ENCODE data around the gene HMCN2. TPM values are rescaled to one million over a fixed set of nuclear protein-coding genes. Genes with fewer than 3 reads are reported as not detected.

Gene HMCN2
- total RNA-seq, 6 experiments from 2014 or later: 0.31 to 2.0 (median 1.1) TPM

DNA sequence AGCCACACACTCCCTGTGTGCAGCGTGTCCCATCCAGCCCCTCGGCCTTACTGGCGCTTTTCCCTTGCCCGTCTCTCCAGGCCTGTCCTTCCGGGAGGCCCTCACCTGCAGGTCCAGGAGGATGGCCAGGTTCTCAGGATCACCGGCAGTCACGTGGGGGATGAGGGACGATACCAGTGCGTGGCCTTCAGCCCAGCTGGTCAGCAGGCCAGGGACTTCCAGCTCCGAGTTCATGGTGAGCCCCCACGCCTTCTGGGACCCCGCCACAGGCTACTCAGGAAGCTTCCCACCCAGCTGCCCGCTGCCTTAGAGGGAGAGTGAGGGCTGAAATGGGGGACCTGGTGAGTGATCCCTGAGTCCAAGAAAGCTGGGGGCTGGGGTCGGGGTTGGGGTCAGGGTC is 85.8 kb downstream of the HMCN2 start:
- H3K4me3 ChIP-seq: no peak overlapping the region
- H3K9me3 ChIP-seq: no peaks in the 10 kb centered on the region
- TF ChIP-seq, protein P1, sequence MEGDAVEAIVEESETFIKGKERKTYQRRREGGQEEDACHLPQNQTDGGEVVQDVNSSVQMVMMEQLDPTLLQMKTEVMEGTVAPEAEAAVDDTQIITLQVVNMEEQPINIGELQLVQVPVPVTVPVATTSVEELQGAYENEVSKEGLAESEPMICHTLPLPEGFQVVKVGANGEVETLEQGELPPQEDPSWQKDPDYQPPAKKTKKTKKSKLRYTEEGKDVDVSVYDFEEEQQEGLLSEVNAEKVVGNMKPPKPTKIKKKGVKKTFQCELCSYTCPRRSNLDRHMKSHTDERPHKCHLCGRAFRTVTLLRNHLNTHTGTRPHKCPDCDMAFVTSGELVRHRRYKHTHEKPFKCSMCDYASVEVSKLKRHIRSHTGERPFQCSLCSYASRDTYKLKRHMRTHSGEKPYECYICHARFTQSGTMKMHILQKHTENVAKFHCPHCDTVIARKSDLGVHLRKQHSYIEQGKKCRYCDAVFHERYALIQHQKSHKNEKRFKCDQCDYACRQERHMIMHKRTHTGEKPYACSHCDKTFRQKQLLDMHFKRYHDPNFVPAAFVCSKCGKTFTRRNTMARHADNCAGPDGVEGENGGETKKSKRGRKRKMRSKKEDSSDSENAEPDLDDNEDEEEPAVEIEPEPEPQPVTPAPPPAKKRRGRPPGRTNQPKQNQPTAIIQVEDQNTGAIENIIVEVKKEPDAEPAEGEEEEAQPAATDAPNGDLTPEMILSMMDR (IDR thresholded peaks at IDR 0.05): no peak
- TF ChIP-seq POLR2A (IDR thresholded peaks at IDR 0.05): no peak
- no CpG with 5 or more reads among the region's 14 CpGs for WGBS (ENCODE audit: insufficient coverage, low coverage, low lambda C conversion rate, missing lambda C conversion rate)
- ATAC-seq: no peak
- no peak overlapping the region for H3K27ac ChIP-seq
- intact Hi-C loops (cut with DNase I): no loop called here
- no peaks in the 10 kb centered on the region for H3K4me1 ChIP-seq
- DNase-seq: no peak
- H3K36me3 ChIP-seq: no peaks in the 10 kb centered on the region
- no peaks in the 10 kb centered on the region for H3K27me3 ChIP-seq

DNA sequence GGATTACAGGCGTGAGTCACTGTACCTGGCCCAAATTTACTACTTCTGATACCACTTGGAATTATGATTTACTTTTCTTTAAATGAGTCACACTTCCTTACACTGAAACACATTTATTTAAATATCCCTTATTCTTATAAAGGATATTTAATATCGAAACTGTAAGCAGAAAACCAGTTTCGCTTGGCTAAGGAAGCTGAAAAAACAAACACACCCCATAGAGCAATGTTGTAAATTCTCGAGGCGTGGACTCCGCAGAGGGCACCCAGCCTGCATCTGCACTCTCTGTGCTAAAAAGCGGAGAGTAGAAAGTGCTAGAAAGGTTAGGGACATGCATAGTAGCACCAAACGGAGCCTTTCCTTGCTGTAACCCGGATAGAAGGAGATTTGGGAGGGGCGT is 86.5 kb downstream of the HMCN2 start:
- DNase-seq (no peak), ATAC-seq (no peak)
- Histone ChIP-seq H3K27ac (no peak overlapping the region), H3K4me1 (no peaks in the 10 kb centered on the region), H3K27me3 (no peaks in the 10 kb centered on the region), H3K9me3 (no peaks in the 10 kb centered on the region), H3K4me3 (no peak overlapping the region), H3K36me3 (no peaks in the 10 kb centered on the region)
- 81% methylated on average over 7 of the region's 10 CpGs for WGBS (ENCODE audit: insufficient coverage, low coverage, low lambda C conversion rate, missing lambda C conversion rate)
- intact Hi-C loops (cut with DNase I): no loop called here
- TF ChIP-seq, protein P1 (IDR thresholded peaks at IDR 0.05): no peak
- TF ChIP-seq POLR2A (IDR thresholded peaks at IDR 0.05): no peak

DNA sequence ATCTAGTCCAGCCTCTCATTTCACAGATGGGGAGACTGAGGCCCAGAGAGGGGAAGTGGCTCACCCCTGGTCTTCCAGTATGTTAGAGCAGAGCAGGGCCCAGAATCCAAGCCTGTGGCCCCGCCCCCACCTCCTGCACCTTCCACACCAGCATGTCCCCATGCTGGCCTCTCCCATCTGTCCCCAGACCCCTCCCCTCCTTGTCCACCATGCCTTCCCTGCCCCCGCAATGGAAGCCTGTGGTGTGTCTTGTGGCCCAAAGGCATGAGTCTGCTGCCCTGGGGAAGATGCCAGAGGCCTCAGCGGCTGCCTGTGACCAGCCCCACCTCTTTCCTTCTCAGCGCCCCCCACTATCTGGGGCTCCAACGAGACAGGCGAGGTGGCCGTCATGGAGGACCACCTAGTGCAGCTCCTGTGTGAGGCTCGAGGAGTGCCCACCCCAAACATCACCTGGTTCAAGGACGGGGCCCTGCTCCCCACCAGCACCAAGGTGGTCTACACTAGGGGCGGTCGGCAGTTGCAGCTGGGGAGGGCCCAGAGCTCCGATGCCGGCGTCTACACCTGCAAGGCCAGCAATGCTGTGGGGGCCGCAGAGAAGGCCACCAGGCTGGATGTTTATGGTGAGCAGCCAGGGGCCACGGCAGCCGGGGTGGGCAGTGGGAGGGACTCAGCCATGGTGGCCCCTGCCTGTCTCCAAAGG is 87.2 kb downstream of the HMCN2 start:
- TF ChIP-seq, protein P1 (IDR thresholded peaks at IDR 0.05): no peak
- no peak for TF ChIP-seq POLR2A (IDR thresholded peaks at IDR 0.05)
- H3K36me3 ChIP-seq: no peaks in the 10 kb centered on the region
- DNase-seq (no peak), ATAC-seq (no peak)
- H3K9me3 ChIP-seq: no peaks in the 10 kb centered on the region
- no peak overlapping the region for H3K4me3 ChIP-seq
- intact Hi-C loops (cut with DNase I): no loop called here
- H3K27me3 ChIP-seq: no peaks in the 10 kb centered on the region
- WGBS (ENCODE audit: insufficient coverage, low coverage, low lambda C conversion rate, missing lambda C conversion rate): 89% methylated on average over 3 of the region's 17 CpGs
- H3K27ac ChIP-seq: no peak overlapping the region
- no peaks in the 10 kb centered on the region for H3K4me1 ChIP-seq

DNA sequence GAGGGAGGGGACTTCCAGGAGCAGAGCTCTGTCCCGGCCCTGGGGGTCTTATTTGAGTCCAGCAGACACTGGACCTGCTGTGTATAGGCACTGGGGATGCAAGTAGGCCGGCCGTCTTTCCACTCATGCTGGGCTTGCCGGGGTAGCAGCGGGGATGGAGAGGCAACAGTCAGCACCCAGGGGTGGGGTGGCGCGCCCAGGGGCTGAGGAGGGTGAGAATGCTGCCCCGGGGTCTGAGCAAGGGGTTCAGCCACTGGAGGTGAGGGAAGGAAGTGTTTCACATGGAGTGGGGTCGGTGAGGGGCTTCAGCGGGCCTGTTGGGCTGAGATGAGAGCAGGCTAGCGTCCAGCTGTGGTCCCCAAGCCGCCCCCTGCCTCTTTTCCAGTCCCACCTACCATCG is 88.8 kb downstream of the HMCN2 start:
- Histone ChIP-seq H3K27ac (no peak overlapping the region), H3K27me3 (no peaks in the 10 kb centered on the region), H3K9me3 (no peaks in the 10 kb centered on the region), H3K4me1 (no peaks in the 10 kb centered on the region), H3K36me3 (no peaks in the 10 kb centered on the region), H3K4me3 (no peak overlapping the region)
- 76% methylated on average over 9 of the region's 13 CpGs for WGBS (ENCODE audit: insufficient coverage, low coverage, low lambda C conversion rate, missing lambda C conversion rate)
- ATAC-seq (no peak), DNase-seq (no peak)
- intact Hi-C loops (cut with DNase I): no loop called here
- no peak for TF ChIP-seq POLR2A (IDR thresholded peaks at IDR 0.05)
- TF ChIP-seq, protein P1 (IDR thresholded peaks at IDR 0.05): no peak

Measured in right lobe of liver (tissue), 6 donors.